C4-2B (cell line): Measurements from ENCODE around the gene CALM3.

Experiments used
- H3K27ac ChIP-seq: fragments of 450-650 bp; 2 replicates; pipeline ENCODE4 v1.5.1; 2017
- ZFX ChIP-seq: fragments of 450-650 bp; IDR thresholded peaks from 2 replicates; pipeline ENCODE4 v1.6.1; 2017
- TF ChIP-seq, protein P1 (sequence below): fragments of 450-650 bp; conservative IDR thresholded peaks from 2 replicates; pipeline ENCODE4 v1.5.1; 2017; ENCODE audit warnings: mild to moderate bottlenecking

The CALM3 gene

DNA sequence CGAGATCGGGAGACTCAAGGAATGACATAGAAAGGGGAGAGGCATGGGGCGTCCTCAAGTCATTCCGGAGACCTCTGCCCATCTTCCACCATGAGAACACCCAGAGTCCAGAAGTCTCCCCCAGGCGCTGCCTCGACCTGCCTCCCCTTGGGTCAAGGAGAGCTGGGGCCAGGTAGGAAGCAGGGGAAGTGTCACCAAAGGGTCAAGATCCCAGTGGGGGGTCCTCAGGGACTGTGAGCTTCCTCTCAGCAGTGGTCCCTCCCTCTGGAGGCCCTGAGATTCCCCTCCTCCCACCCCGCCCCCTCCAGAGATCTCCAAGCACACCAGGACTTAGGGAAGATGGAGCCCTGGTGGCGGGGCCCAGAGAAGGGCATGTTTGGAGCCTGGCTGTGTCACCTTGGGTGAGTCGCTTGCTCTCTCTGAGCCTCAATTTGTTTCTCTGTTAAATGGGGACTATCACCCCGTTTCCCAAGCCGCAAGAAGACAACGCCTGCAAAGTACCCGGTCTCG is 58.9 kb downstream of the CALM3 start:
- no peak overlapping the region; the same call in 1 of the 2 replicates for H3K27ac ChIP-seq
- TF ChIP-seq, protein P1, sequence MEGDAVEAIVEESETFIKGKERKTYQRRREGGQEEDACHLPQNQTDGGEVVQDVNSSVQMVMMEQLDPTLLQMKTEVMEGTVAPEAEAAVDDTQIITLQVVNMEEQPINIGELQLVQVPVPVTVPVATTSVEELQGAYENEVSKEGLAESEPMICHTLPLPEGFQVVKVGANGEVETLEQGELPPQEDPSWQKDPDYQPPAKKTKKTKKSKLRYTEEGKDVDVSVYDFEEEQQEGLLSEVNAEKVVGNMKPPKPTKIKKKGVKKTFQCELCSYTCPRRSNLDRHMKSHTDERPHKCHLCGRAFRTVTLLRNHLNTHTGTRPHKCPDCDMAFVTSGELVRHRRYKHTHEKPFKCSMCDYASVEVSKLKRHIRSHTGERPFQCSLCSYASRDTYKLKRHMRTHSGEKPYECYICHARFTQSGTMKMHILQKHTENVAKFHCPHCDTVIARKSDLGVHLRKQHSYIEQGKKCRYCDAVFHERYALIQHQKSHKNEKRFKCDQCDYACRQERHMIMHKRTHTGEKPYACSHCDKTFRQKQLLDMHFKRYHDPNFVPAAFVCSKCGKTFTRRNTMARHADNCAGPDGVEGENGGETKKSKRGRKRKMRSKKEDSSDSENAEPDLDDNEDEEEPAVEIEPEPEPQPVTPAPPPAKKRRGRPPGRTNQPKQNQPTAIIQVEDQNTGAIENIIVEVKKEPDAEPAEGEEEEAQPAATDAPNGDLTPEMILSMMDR, result no peak
- no peak for TF ChIP-seq ZFX
